ENCODE measurements around the gene CYB561.

CYB561 gene

GRCh38 chr17:63450551-63450950 lies 4.4 kb upstream of the CYB561 start:
- DNase-seq (ENCODE audit: low read depth): no peak
- TF ChIP-seq CTCF (IDR thresholded peaks at IDR 0.05; ENCODE audit: insufficient read depth, low read depth, low read length, missing control alignments): no peak
- no peak overlapping the region for H3K4me3 ChIP-seq (ENCODE audit: low read depth, low read length)

- no peak for DNase-seq (ENCODE audit: low read depth)
- TF ChIP-seq CTCF (IDR thresholded peaks at IDR 0.05; ENCODE audit: insufficient read depth, low read depth, low read length, missing control alignments): no peak
- no peak overlapping the region for H3K4me3 ChIP-seq (ENCODE audit: low read depth, low read length)
Measured at GRCh38 chr17:63448655-63449054, 2.5 kb upstream of the CYB561 start.

DNA sequence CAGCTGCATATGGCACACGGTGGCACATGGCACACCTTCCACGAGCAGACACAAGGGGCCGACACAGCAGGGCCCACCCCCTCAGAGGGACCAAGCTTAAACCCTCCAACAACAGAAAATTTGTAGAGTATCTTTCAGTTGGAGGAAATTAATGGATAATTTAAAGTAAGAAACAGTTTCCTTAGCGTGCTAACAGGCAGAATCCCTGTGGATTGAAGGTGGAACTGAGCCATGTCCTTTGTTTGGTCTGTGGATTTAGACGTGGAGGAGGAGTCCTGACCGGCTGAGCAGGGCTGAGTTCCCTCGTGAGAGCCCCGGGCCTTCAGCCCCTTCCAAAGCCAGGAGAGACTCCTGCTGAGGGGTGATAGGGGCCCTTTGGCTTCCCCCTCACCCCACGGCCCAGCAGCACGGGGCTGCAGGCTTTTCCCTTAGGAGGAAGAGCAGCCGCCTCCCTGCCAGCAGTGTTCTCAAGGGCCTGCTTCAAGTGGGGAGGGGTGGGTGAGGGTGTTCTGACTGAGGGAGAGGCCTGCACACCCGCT lies 1.4 kb upstream of the CYB561 start:
- no peak for DNase-seq (ENCODE audit: low read depth)
- H3K4me3 ChIP-seq (ENCODE audit: low read depth, low read length): peak overlapping the region; percentile 73
- no peak for TF ChIP-seq CTCF (IDR thresholded peaks at IDR 0.05; ENCODE audit: insufficient read depth, low read depth, low read length, missing control alignments)

DNA sequence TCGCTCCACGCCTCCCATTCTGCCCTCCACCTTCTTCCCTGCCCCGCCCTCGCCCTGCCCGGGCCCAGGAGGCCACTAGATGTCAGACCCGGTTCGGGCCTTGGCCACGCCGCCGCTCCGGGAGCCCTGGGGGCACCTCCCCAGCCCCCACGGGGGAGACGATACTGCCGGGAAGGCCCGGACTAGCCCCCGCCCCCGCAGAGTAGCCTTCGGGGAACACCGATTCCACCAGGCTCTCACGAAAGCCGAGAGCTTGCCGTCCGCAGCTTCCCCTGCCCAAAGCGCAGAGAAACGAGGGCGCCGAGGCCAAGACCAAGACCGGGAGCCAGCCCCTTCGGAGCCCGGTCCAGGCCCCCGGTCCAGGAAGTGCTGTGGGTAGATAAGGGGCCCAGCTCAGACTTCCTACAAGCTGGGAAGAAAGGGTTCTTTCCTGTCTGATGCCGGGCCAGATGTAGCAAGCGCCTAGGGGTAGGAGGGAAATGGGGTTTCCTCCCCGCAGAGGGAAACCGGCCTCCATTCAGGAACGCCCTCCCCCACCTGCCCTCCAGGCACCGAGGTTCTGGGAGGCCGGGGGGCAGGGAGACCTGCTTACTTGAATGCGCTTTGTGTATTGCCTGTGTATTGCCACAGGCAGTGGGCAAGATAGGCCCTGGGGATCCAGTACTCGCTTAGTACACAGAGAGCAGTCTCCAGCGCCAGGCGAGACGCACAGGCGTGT lies 806 bp upstream of the CYB561 start:
- peak; percentile 0 for TF ChIP-seq CTCF (IDR thresholded peaks at IDR 0.05; ENCODE audit: insufficient read depth, low read depth, low read length, missing control alignments)
- DNase-seq (ENCODE audit: low read depth): peak; percentile 71
- peak overlapping the region; percentile 73 for H3K4me3 ChIP-seq (ENCODE audit: low read depth, low read length)

DNA sequence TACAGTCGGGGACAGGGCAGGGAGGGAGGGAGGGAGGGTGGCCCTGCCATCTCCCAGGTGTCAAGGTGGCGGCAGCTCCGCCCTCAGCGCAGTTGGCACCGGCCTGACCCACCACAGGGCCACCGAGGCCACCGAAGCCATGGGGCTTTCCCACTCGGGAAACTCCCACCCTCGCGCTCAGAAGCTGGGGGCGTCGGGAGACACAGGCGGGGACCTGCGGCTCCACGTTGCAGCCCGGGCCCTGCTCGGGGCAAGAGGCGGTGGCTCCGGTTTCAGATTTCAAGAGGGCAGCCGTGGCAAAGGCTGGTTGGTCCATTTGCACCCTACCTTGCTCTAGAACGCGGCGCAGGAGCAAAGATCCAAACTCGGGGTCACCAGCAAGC lies 544 bp downstream of the CYB561 start:
- peak overlapping the region; percentile 40 for H3K4me3 ChIP-seq (ENCODE audit: low read depth, low read length)
- DNase-seq (ENCODE audit: low read depth): peak; percentile 65
- TF ChIP-seq CTCF (IDR thresholded peaks at IDR 0.05; ENCODE audit: insufficient read depth, low read depth, low read length, missing control alignments): no peak

GRCh38 chr17:63445065-63445464 lies 1.0 kb downstream of the CYB561 start:
- no peak for DNase-seq (ENCODE audit: low read depth)
- H3K4me3 ChIP-seq (ENCODE audit: low read depth, low read length): no peak overlapping the region
- no peak for TF ChIP-seq CTCF (IDR thresholded peaks at IDR 0.05; ENCODE audit: insufficient read depth, low read depth, low read length, missing control alignments)

DNA sequence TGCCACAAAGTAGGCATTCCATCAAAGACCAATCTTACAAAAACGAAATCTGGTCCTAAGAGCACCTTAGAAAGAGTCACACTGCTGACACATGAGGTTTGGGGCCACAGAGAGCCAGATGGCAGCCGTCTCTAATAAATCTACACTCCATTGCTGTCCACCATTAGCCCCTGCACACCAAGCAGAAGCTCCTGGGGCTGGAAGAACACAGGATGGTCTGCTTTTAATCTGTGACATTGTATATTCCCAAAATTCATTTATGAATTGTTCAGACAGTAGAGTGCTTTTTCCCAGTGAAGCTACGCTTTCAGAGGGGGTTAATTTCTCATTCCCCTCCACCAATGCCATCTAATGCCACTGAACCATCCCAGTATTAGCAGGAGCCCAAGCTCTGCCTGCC lies 1.6 kb downstream of the CYB561 start:
- no peak for DNase-seq (ENCODE audit: low read depth)
- no peak overlapping the region for H3K4me3 ChIP-seq (ENCODE audit: low read depth, low read length)
- no peak for TF ChIP-seq CTCF (IDR thresholded peaks at IDR 0.05; ENCODE audit: insufficient read depth, low read depth, low read length, missing control alignments)
